HL-60/S4 (cell line): ENCODE data around the gene CSH2.
"Not testable (repeated sequence)": the region's sequence is repeated elsewhere in the genome, so short reads cannot be mapped to it uniquely, and the experiment has no call there.

Experiments used
- in situ Hi-C: fragments of 300-500 bp; cut with MboI; formaldehyde crosslinking; loops from 2 replicates; pipeline ENCODE4 v1.14.3; 2022; ENCODE audit warnings: low sequenced_read_pairs

CSH2 gene

GRCh38 chr17:63898899-63899798 lies 25.7 kb upstream of the CSH2 start:
- in situ Hi-C loops: not testable (repeated sequence)

- in situ Hi-C loops: not testable (repeated sequence)
Measured at GRCh38 chr17:63896524-63897354, 23.3 kb upstream of the CSH2 start, which contains the start of gene CSH1. CSH1 (minus strand) TSS chr17:63896574; CDS start chr17:63896511, 63 bp downstream.

DNA sequence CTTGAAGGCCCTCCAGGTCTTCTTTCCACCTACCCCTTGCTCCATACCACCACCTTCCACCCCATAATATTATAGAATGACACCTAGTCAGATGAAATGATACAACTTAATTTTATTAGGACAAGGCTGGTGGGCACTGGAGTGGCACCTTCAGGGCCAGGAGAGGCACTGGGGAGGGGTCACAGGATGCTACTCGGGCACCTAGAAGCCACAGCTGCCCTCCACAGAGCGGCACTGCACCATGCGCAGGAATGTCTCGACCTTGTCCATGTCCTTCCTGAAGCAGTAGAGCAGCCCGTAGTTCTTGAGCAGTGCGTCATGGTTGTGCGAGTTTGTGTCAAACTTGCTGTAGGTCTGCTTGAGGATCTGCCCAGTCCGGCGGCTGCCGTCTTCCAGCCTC lies 21.3 kb upstream of the CSH2 start:
- in situ Hi-C loops: not testable (repeated sequence)

GRCh38 chr17:63894021-63894420 lies 20.5 kb upstream of the CSH2 start:
- in situ Hi-C loops: not testable (repeated sequence)

DNA sequence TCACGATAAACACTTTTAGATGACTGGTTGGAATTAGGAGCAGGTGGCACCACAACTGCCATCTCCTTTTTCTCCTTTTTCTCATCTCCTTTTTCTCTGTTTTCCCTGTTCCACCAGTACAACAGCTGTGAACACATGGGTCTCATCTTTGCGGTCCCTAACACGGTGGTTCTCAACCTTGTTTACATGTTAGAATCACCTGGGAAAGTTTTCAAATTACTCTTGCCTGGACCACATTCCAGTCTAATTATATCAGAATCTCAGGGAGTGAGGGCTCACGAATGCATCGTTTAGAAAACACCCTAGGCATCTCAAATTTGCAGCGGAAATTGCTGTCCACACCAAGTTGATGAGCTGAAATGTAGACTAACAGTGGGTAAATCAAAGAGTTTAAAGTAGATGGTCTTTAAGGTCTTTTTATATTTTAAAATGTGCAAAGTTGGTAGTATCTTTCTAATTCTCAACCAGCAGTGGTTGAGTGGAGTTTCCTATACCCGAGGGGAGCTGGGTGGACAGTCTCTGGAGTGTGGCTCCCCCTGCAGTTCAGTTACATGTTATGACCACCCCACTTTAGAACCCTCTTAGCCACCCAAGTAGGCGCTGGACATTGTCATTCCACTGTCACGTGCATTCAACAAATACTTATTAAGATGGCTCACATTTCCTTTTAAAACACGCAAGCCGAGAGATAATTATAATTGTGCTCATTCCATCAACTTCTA lies 19.0 kb upstream of the CSH2 start:
- in situ Hi-C loops: not testable (repeated sequence)

- in situ Hi-C loops: not testable (repeated sequence)
Measured at GRCh38 chr17:63889026-63889848, 15.8 kb upstream of the CSH2 start.

DNA sequence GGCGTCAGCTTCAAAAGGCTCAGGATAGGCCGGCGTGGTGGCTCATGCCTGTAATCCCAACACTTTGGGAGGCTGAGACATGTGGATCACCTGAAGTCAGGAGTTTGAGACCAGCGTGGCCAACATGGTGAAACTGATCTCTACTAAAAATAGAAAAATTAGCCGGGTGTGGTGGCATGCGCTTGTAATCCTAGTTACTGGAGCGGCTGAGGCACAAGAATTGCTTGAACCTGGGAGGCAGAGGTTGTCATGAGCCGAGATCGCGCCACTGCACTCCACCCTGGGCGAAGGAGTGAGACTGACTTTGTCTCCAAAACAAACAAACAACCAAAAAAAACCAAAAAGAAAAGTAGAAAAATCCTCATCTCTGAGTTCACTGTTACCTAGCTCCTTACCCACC lies 11.6 kb upstream of the CSH2 start:
- in situ Hi-C loops: not testable (repeated sequence)

- in situ Hi-C loops: not testable (repeated sequence)
Measured at GRCh38 chr17:63882626-63883126, 9.2 kb upstream of the CSH2 start.

DNA sequence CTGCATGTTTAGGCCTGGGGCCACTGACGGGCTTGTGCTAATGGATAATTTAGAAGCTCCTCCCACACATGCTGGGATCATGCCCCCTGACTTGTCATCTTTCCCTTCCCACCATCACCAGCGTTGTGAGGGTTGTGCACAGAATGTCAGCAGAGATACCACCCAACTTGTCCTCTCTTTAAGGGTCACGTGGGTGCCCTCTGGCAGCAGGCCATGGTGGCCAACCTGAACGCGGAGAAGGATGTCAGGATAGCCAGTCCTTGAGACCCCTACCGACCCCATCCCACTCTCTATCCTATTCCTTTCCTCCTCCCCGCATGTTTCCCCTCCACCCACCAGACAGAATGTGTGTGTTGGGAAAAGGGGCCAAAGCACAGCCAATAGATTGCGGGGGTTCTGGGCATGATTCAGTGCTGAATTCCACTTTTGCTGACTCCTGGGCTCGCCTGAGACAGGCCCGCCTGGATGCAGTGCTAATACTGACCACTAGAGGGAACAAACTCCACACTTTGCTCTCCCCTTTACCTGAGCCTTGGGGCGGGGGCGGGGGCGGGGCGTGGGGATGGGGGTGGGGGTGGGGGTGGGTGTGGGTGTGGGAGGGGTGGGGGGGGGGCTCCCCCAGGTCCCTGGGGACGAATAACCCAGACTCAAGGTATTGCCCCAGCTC lies 8.6 kb upstream of the CSH2 start, which contains the start of gene GH2:
TSS of gene GH2 (minus strand) at position 10 of the 667 bp plus-strand sequence. CDS start 143 bp downstream, outside the sequence.
- in situ Hi-C loops: no loop called here

- in situ Hi-C loops: not testable (repeated sequence)
Measured at GRCh38 chr17:63881337-63881736, 7.9 kb upstream of the CSH2 start.

DNA sequence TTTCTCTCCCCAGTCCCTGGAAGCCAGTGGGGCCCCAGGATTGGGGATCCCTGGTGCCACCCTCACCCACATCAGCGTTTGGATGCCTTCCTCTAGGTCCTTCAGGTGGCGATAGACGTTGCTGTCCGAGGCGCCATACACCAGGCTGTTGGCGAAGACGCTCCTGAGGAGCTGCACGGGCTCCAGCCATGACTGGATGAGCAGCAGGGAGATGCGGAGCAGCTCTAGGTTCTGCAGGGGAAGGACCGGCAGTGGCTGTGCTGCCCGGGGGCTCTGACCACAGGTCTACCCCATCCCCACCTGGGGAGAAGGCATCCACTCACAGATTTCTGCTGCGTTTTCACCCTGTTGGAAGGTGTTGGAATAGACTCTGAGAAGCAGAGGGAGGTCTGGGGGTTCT lies 7.2 kb upstream of the CSH2 start:
- in situ Hi-C loops: no loop called here

- in situ Hi-C loops: not testable (repeated sequence)
Measured at GRCh38 chr17:63878413-63878812, 4.9 kb upstream of the CSH2 start.

- in situ Hi-C loops: not testable (repeated sequence)
Measured at GRCh38 chr17:63874693-63875092, 1.2 kb upstream of the CSH2 start.

DNA sequence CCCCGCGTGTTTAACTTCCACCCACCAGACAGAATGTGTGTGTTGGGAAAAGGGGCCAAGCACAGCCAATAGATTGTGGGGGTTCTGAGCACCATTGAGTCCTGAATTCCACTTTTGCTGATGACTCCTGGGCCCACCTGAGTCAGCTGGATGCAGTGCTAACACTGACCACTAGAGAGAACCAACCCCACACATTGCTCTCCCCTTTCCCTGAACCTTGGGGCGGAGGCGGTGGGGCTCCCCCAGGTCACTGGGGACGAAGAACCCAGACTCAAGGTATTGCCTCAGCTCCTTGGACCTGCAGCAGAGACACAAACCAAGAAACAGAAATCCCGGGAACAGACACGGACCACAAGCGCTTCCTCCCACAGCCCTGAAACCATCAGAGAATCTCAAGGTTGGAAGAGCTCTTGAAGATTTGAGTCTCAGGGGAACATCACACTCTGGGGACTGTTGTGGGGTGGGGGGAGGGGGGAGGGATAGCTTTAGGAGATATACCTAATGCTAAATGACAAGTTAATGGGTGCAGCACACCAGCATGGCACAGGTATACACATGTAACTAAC lies 667 bp upstream of the CSH2 start:
- in situ Hi-C loops: not testable (repeated sequence)

- in situ Hi-C loops: not testable (repeated sequence)
Measured at GRCh38 chr17:63871646-63872365, 1.7 kb downstream of the CSH2 start.

- in situ Hi-C loops: not testable (repeated sequence)
Measured at GRCh38 chr17:63870292-63870665, 3.2 kb downstream of the CSH2 start.

DNA sequence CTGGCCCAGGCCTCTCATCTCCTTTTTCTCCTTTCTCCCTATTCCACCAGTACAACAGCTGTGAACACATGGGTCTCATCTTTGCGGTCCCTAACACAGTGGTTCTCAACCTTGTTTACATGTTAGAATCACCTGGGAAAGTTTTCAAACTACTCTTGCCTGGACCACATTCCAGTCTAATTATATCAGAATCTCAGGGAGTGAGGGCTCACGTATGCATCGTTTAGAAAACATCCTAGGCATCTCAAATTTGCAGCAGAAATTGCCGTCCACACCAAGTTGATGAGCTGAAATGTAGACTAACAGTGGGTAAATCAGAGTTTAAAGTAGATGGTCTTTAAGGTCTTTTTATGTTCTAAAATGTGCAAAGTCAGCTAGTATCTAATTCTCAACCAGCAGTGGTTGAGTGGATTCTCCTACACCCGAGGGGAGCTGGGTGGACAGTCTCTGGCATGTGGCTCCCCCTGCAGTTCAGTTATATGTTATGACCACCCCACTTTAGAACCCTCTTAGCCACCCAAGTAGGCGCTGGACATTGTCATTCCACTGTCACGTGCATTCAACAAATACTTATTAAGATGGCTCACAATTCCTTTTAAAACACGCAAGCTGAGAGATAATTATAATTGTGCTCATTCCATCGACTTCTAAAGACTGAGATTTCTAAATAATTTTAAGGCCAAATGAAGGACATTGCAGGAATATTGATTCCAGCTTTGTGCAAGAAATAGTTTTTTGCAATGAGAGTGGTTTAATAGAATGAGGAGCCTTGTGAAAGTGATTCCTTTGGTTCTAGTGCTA lies 3.8 kb downstream of the CSH2 start:
- in situ Hi-C loops: not testable (repeated sequence)

DNA sequence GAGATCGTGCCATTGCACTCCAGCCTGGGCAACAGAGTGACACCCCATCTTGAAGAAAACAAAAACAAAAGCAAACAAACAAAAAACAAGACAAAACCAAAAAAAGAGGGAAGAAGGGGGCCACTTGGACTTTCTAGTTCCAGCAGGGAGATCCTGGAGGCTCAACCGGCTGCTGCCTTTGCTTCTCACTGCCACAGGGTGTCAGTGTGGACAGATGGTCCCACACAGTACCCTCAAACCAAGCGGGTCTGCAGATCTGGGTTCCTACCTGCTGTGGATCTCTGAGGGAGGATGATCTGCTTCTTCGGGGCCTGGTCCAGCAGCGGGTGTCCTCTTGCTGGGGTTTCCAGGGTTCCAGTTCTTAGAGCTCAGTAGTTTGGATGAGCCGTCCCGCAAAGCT lies 6.9 kb downstream of the CSH2 start:
- in situ Hi-C loops: not testable (repeated sequence)
